HG03460 (cell line): ENCODE measurements around the gene SHCBP1.
"Not testable (repeated sequence)": the region's sequence is repeated elsewhere in the genome, so short reads cannot be mapped to it uniquely, and the experiment has no call there.

Experiments used
- ATAC-seq: cut with Tn5 transposase; IDR thresholded peaks from one replicate; pipeline ENCODE4 v1.9.1; 2021; ENCODE audit not compliant: unreplicated experiment

The SHCBP1 gene

GRCh38 chr16:46618516-46618915 lies 2.7 kb downstream of the SHCBP1 start:
- ATAC-seq = no peak

GRCh38 chr16:46614006-46614405 lies 7.2 kb downstream of the SHCBP1 start:
- ATAC-seq = no peak

GRCh38 chr16:46613352-46613751 lies 7.8 kb downstream of the SHCBP1 start:
- ATAC-seq = no peak

GRCh38 chr16:46612121-46612520 lies 9.1 kb downstream of the SHCBP1 start:
- ATAC-seq = no peak

- ATAC-seq = no peak
These were observed 13.7 kb downstream of the SHCBP1 start for GRCh38 chr16:46607529-46607928.

- ATAC-seq = no peak
These were observed 14.9 kb downstream of the SHCBP1 start for GRCh38 chr16:46606231-46606630.

GRCh38 chr16:46591257-46591656 lies 29.9 kb downstream of the SHCBP1 start:
- no peak for ATAC-seq

- no peak for ATAC-seq
These were observed 35.1 kb downstream of the SHCBP1 start for GRCh38 chr16:46586011-46586577.

GRCh38 chr16:46583036-46583435 lies 38.1 kb downstream of the SHCBP1 start:
- no peak for ATAC-seq

GRCh38 chr16:46582313-46582712 lies 38.9 kb downstream of the SHCBP1 start:
- ATAC-seq = no peak

GRCh38 chr16:46577988-46578579 lies 43.1 kb downstream of the SHCBP1 start:
- no peak for ATAC-seq

- no peak for ATAC-seq
These were observed 47.4 kb downstream of the SHCBP1 start for GRCh38 chr16:46573834-46574159.

- ATAC-seq = no peak
These were observed 48.0 kb downstream of the SHCBP1 start for GRCh38 chr16:46573008-46573833.

- no peak for ATAC-seq
These were observed 51.9 kb downstream of the SHCBP1 start for GRCh38 chr16:46569231-46569735.

GRCh38 chr16:46568472-46569230 lies 52.5 kb downstream of the SHCBP1 start:
- no peak for ATAC-seq

GRCh38 chr16:46562979-46563378 lies 58.2 kb downstream of the SHCBP1 start:
- no peak for ATAC-seq

- no peak for ATAC-seq
These were observed 63.2 kb downstream of the SHCBP1 start for GRCh38 chr16:46558018-46558417.

GRCh38 chr16:46555951-46556350 lies 65.2 kb downstream of the SHCBP1 start:
- ATAC-seq = no peak

- ATAC-seq = not testable (repeated sequence)
These were observed 66.7 kb downstream of the SHCBP1 start for GRCh38 chr16:46554435-46554834.

- no peak for ATAC-seq
These were observed 71.7 kb downstream of the SHCBP1 start for GRCh38 chr16:46549477-46549876.
